Measurements from ENCODE around the gene RYK. TPM values are rescaled to one million over a fixed set of nuclear protein-coding genes. Genes with fewer than 3 reads are reported as not detected.

Gene RYK
- total RNA-seq, 1 donor from 2014 or later: 60.4 TPM

GRCh38 chr3:134239538-134239937 is 11.1 kb downstream of the RYK start:
- H3K4me3 Mint-ChIP-seq (ENCODE audit: unreplicated experiment): no peak overlapping the region
- no peaks in the 10 kb centered on the region for H3K27me3 Mint-ChIP-seq (ENCODE audit: unreplicated experiment)
- H3K36me3 Mint-ChIP-seq (ENCODE audit: low read depth, unreplicated experiment): no peaks in the 10 kb centered on the region
- no peaks in the 10 kb centered on the region for H3K9me3 Mint-ChIP-seq (ENCODE audit: unreplicated experiment)
- peaks cover 38% of the 10 kb centered on the region for H3K4me1 Mint-ChIP-seq (ENCODE audit: unreplicated experiment)
- TF ChIP-seq CTCF (IDR thresholded peaks at IDR 0.05; ENCODE audit: unreplicated experiment): no peak
- DNase-seq (ENCODE audit: low spot score): no peak
- H3K27ac Mint-ChIP-seq (ENCODE audit: unreplicated experiment): no peak overlapping the region

GRCh38 chr3:134237454-134238145 is 13.1 kb downstream of the RYK start:
- Mint-ChIP-seq H3K36me3 (ENCODE audit: low read depth, unreplicated experiment) (no peaks in the 10 kb centered on the region), H3K4me3 (ENCODE audit: unreplicated experiment) (no peak overlapping the region), H3K27ac (ENCODE audit: unreplicated experiment) (peak overlapping the region; percentile 68), H3K4me1 (ENCODE audit: unreplicated experiment) (peaks cover 33% of the 10 kb centered on the region), H3K27me3 (ENCODE audit: unreplicated experiment) (no peaks in the 10 kb centered on the region), H3K9me3 (ENCODE audit: unreplicated experiment) (no peaks in the 10 kb centered on the region)
- TF ChIP-seq CTCF (IDR thresholded peaks at IDR 0.05; ENCODE audit: unreplicated experiment): no peak
- no peak for DNase-seq (ENCODE audit: low spot score)

- Mint-ChIP-seq H3K36me3 (ENCODE audit: low read depth, unreplicated experiment) (no peaks in the 10 kb centered on the region), H3K27ac (ENCODE audit: unreplicated experiment) (peak overlapping the region; percentile 27), H3K4me1 (ENCODE audit: unreplicated experiment) (peaks cover 39% of the 10 kb centered on the region), H3K27me3 (ENCODE audit: unreplicated experiment) (no peaks in the 10 kb centered on the region), H3K4me3 (ENCODE audit: unreplicated experiment) (no peak overlapping the region), H3K9me3 (ENCODE audit: unreplicated experiment) (no peaks in the 10 kb centered on the region)
- no peak for TF ChIP-seq CTCF (IDR thresholded peaks at IDR 0.05; ENCODE audit: unreplicated experiment)
- DNase-seq (ENCODE audit: low spot score): no peak
Observed at GRCh38 chr3:134236505-134237170, 14.0 kb downstream of the RYK start.

GRCh38 chr3:134235577-134236076 is 15.0 kb downstream of the RYK start:
- no peak overlapping the region for H3K27ac Mint-ChIP-seq (ENCODE audit: unreplicated experiment)
- no peaks in the 10 kb centered on the region for H3K9me3 Mint-ChIP-seq (ENCODE audit: unreplicated experiment)
- no peaks in the 10 kb centered on the region for H3K36me3 Mint-ChIP-seq (ENCODE audit: low read depth, unreplicated experiment)
- no peak for DNase-seq (ENCODE audit: low spot score)
- H3K4me3 Mint-ChIP-seq (ENCODE audit: unreplicated experiment): no peak overlapping the region
- H3K27me3 Mint-ChIP-seq (ENCODE audit: unreplicated experiment): no peaks in the 10 kb centered on the region
- H3K4me1 Mint-ChIP-seq (ENCODE audit: unreplicated experiment): peaks cover 41% of the 10 kb centered on the region
- TF ChIP-seq CTCF (IDR thresholded peaks at IDR 0.05; ENCODE audit: unreplicated experiment): no peak

- H3K27me3 Mint-ChIP-seq (ENCODE audit: unreplicated experiment): no peaks in the 10 kb centered on the region
- no peak for TF ChIP-seq CTCF (IDR thresholded peaks at IDR 0.05; ENCODE audit: unreplicated experiment)
- H3K4me3 Mint-ChIP-seq (ENCODE audit: unreplicated experiment): no peak overlapping the region
- H3K27ac Mint-ChIP-seq (ENCODE audit: unreplicated experiment): no peak overlapping the region
- H3K4me1 Mint-ChIP-seq (ENCODE audit: unreplicated experiment): peaks cover 31% of the 10 kb centered on the region
- H3K9me3 Mint-ChIP-seq (ENCODE audit: unreplicated experiment): no peaks in the 10 kb centered on the region
- no peaks in the 10 kb centered on the region for H3K36me3 Mint-ChIP-seq (ENCODE audit: low read depth, unreplicated experiment)
- DNase-seq (ENCODE audit: low spot score): no peak
Observed at GRCh38 chr3:134232951-134233350, 17.7 kb downstream of the RYK start.
